Lower leg skin (tissue), 3 donors: ENCODE results near the gene ERN1.

Experiments used
- CTCF ChIP-seq, 3 donors: fragments of 450-650 bp; IDR thresholded peaks; one replicate each; pipeline ENCODE4 v1.5.1; 2016; ENCODE audit warnings: antibody characterized with exemption in 3 of 3, mild to moderate bottlenecking in 3 of 3, moderate library complexity in 2 of 3
- POLR2A ChIP-seq, 2 donors: fragments of 450-650 bp; IDR thresholded peaks; one replicate each; pipeline ENCODE4 v1.6.1; 2016 to 2017; ENCODE audit warnings: antibody characterized with exemption in 2 of 2, mild to moderate bottlenecking in 1 of 2, moderate library complexity in 1 of 2

- no peak for TF ChIP-seq POLR2A (IDR thresholded peaks at IDR 0.05)
- TF ChIP-seq CTCF (IDR thresholded peaks at IDR 0.05) = no peak
Observed at GRCh38 chr17:64154313-64154695, 24.4 kb upstream of the ERN1 start.
